ENCODE results near the gene NDST1. TPM values are rescaled to one million over a fixed set of nuclear protein-coding genes. Genes with fewer than 3 reads are reported as not detected.

Gene NDST1
- total and polyA plus RNA-seq, 2 of the 8 experiments (the other 6 are each of a cell fraction or from before 2014, with no cell fraction given), result 27.0 to 72.0 TPM

DNA sequence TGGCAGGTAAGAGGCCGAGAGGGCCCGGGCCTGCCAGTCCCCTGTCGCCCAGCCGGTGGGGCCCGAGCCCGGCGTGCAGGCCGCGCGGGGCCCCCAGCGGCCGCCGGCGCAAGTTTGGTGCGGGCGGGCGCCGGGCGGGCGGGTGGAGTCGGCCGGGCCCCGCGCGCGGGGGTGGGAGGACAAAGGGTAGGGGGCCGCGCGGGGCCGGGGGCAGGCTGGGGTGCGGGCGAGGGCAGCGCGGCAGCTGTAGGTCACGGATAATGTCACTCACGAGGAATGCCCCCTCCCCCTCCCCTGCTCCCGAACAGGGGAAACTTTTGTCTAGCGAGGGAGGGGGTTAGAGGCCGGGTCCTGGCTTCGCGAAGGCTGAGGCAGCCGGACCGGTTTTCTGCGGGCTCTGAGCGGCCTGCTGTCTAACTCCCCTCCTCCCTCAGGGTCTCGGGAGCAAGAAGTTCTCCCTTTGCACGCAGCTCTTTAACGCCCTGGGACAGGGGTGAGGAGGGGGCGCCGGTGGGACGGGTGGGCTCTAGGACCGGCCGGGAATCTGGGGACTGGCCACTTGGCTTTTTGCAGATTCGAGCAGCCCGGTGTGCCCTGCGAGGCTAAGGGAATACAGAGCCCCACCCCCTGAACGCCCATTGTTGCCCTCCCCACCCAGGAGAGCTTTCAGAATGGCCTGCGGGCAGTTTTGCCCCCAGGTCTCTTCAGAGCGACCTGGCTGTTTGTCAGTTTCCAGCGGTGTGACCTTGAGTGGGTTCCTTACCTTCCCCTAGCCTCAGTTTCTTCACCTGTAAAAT, 21.3 kb upstream of the NDST1 start:
- Histone ChIP-seq H4K91ac (replicated peaks; ENCODE audit: insufficient read length, low read length) (no peak overlapping the region), H2BK120ac (replicated peaks; ENCODE audit: low read depth, low read length) (no peak overlapping the region), H3K79me1 (ENCODE audit: low read depth, low read length) (peaks cover 28% of the 10 kb centered on the region), H4K20me1 (replicated peaks in 1 of 2; ENCODE audit: control insufficient read depth in 1 of 2, insufficient read depth in 2 of 2, low read length in 2 of 2) (peaks cover 10 to 19% of the 10 kb centered on the region in 2 experiments), H4K5ac (ENCODE audit: insufficient read length, low read depth, low read length) (peak overlapping the region; percentile 85), H3K27ac (ENCODE audit: low read depth, low read length) (peak overlapping the region; percentile 35; the same call in 1 of the 2 replicates), H3K14ac (ENCODE audit: insufficient read length) (no peak overlapping the region), H3K23me2 (ENCODE audit: low read depth, low read length) (peaks cover 3% of the 10 kb centered on the region; the same call in 1 of the 2 replicates), H3K23ac (ENCODE audit: insufficient read length) (no peak overlapping the region), H2AFZ (ENCODE audit: low read length) (no peak overlapping the region), H2AK5ac (ENCODE audit: low read depth, low read length) (no peak overlapping the region), H3K4me3 (ENCODE audit: extremely low read depth in 1 of 4, insufficient read depth in 2 of 4, low read depth in 3 of 4, low read length in 4 of 4) (peak overlapping the region; percentile 50 to 99 (median 74)), H3K9me3 (ENCODE audit: insufficient read depth in 2 of 2, low read depth in 1 of 2, low read length in 1 of 2) (no peaks in the 10 kb centered on the region), H3K4ac (replicated peaks; ENCODE audit: insufficient read length, low read depth, low read length) (no peak overlapping the region), H3K56ac (replicated peaks; ENCODE audit: insufficient read length, low read depth, low read length) (peak overlapping the region; percentile 55), H3K79me2 (ENCODE audit: control insufficient read depth in 1 of 2, insufficient read depth in 2 of 2, low read length in 2 of 2) (peaks cover 17 to 48% of the 10 kb centered on the region in 2 experiments), H3K4me1 (replicated peaks in 1 of 4; ENCODE audit: control insufficient read depth in 3 of 4, insufficient read depth in 4 of 4, low read length in 3 of 4) (peaks cover 18 to 51% (median 41%) of the 10 kb centered on the region in 4 experiments), H2BK5ac (ENCODE audit: low read depth, low read length) (peak overlapping the region; percentile 78), H3K36me3 (ENCODE audit: control insufficient read depth in 2 of 4, insufficient read depth in 4 of 4, low read length in 3 of 4) (peaks cover 0 to 4% (median 0%) of the 10 kb centered on the region in 4 experiments; a peak in 1 of 8 replicates), H3K4me2 (ENCODE audit: insufficient read depth in 1 of 2, low read depth in 2 of 2, low read length in 2 of 2) (peak overlapping the region; percentile 58 to 69), H3K18ac (ENCODE audit: extremely low read depth, low read length) (peak overlapping the region; percentile 62; the same call in 1 of the 2 replicates), H4K8ac (ENCODE audit: extremely low read depth, insufficient read depth, low read length) (no peak overlapping the region), H2BK12ac (ENCODE audit: low read depth, low read length) (no peak overlapping the region), H2BK15ac (ENCODE audit: low read length) (no peak overlapping the region), H3K9ac (replicated peaks in 1 of 4; ENCODE audit: extremely low read depth in 1 of 4, low read depth in 3 of 4, low read length in 3 of 4) (peak overlapping the region; percentile 52 to 74 (median 66); a peak in 6 of 7 replicates), H3K27me3 (replicated peaks in 1 of 4; ENCODE audit: control insufficient read depth in 3 of 4, extremely low read depth in 1 of 4, insufficient read depth in 3 of 4, low read length in 3 of 4) (no peaks in the 10 kb centered on the region), H2BK20ac (ENCODE audit: low read length) (no peak overlapping the region)
- 0% methylated on average over 15 of the region's 60 CpGs; no CpG with 5 or more reads in 1 of the 2 experiments for WGBS, 2 experiments (ENCODE audit: extremely low coverage in 1 of 2, insufficient coverage in 1 of 2, insufficient read length in 1 of 2, insufficient replicate concordance in 2 of 2, low coverage in 1 of 2, low lambda C conversion rate in 2 of 2, missing lambda C conversion rate in 1 of 2)
- CTCF ChIA-PET (ENCODE audit: partially characterized antibody), result interaction anchor here (0.7 to 30.8 kb wide), 6 partner anchors 11 to 292 kb away, joined by 3 to 571 read pairs (median 6); partner anchors contain the start of genes NDST1 and SMIM3
- DNase-seq (ENCODE audit: low read depth in 1 of 2, low spot score in 2 of 2) (peak; percentile 63 to 86), FAIRE-seq (no peak)
- POLR2A ChIA-PET (ENCODE audit: partially characterized antibody), result interaction anchor here (0.9 to 12.0 kb wide), 16 partner anchors 12 to 64 kb away, joined by 3 to 122 read pairs (median 5); partner anchors contain the start of genes NDST1 and RPS14
- TF ChIP-seq, protein P1, sequence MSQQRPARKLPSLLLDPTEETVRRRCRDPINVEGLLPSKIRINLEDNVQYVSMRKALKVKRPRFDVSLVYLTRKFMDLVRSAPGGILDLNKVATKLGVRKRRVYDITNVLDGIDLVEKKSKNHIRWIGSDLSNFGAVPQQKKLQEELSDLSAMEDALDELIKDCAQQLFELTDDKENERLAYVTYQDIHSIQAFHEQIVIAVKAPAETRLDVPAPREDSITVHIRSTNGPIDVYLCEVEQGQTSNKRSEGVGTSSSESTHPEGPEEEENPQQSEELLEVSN (IDR thresholded peaks at IDR 0.05), result 0 out of 2 replicates have a peak, but pooled peaks have one; percentile 10
- TF ChIP-seq, protein P2, sequence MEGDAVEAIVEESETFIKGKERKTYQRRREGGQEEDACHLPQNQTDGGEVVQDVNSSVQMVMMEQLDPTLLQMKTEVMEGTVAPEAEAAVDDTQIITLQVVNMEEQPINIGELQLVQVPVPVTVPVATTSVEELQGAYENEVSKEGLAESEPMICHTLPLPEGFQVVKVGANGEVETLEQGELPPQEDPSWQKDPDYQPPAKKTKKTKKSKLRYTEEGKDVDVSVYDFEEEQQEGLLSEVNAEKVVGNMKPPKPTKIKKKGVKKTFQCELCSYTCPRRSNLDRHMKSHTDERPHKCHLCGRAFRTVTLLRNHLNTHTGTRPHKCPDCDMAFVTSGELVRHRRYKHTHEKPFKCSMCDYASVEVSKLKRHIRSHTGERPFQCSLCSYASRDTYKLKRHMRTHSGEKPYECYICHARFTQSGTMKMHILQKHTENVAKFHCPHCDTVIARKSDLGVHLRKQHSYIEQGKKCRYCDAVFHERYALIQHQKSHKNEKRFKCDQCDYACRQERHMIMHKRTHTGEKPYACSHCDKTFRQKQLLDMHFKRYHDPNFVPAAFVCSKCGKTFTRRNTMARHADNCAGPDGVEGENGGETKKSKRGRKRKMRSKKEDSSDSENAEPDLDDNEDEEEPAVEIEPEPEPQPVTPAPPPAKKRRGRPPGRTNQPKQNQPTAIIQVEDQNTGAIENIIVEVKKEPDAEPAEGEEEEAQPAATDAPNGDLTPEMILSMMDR (IDR thresholded peaks at IDR 0.05; ENCODE audit: control extremely low read depth in 1 of 3, insufficient read depth in 1 of 3, low read depth in 1 of 3, low read length in 3 of 3), result peak in 1 of 3 experiments; percentile 24; a peak in 2 of 4 replicates
- no peak for TF ChIP-seq SUZ12 (IDR thresholded peaks at IDR 0.05; ENCODE audit: low read length)
- TF ChIP-seq YY1 (IDR thresholded peaks at IDR 0.05; ENCODE audit: low read depth, low read length), result 0 out of 2 replicates have a peak, but pooled peaks have one; percentile 3
- peak; percentile 100 for TF ChIP-seq KDM1A (IDR thresholded peaks at IDR 0.05; ENCODE audit: borderline replicate concordance, low read length)
- TF ChIP-seq SRF (IDR thresholded peaks at IDR 0.05; ENCODE audit: low read depth, low read length), result no peak
- TF ChIP-seq NANOG (IDR thresholded peaks at IDR 0.05; ENCODE audit: insufficient read depth, low read depth, low read length, poor library complexity, severe bottlenecking), result no peak
